Measurements from ENCODE around the gene PMAIP1. TPM values are rescaled to one million over a fixed set of nuclear protein-coding genes. Genes with fewer than 3 reads are reported as not detected.

Gene PMAIP1
- total RNA-seq, 2 experiments from 2014 or later: 22.9 to 23.3 TPM

DNA sequence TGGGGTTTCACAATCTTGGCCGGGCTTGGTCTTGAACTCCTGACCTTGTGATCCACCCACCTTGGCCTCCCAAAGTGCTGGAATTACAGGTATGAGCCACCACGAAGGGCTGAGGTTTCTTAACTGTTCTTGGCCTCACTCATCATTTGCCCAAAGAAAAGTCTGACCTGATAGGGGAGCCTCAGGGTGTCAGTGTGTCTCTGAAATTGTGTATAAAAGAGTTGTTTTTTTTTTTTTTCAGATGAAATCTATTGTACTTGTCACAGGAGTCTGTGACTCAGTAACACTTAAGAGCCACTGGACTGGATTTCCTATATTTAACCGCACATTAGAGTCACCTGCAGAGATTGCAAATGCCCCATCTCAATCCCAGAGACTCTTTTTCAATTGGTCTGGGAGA, 16.9 kb downstream of the PMAIP1 start:
- Histone ChIP-seq H3K9me2 (ENCODE audit: insufficient read depth, low read length) (no peaks in the 10 kb centered on the region), H3K4me3 (ENCODE audit: low read depth, low read length, poor library complexity, severe bottlenecking) (no peak overlapping the region), H3K27ac (ENCODE audit: low read depth, low read length, poor library complexity, severe bottlenecking) (no peak overlapping the region), H3K4me2 (ENCODE audit: low read length) (no peak overlapping the region), H3K4me1 (ENCODE audit: insufficient read depth, low read length, poor library complexity, severe bottlenecking) (peaks cover 29% of the 10 kb centered on the region), H4K20me1 (ENCODE audit: insufficient read depth, low read length) (no peaks in the 10 kb centered on the region), H3K79me2 (ENCODE audit: insufficient read depth, low read depth, low read length) (no peaks in the 10 kb centered on the region), H2AFZ (ENCODE audit: low read length) (no peak overlapping the region), H3K9me3 (ENCODE audit: low read length) (no peaks in the 10 kb centered on the region), H3K36me3 (ENCODE audit: insufficient read depth, low read length) (no peaks in the 10 kb centered on the region; the same call in 1 of the 2 replicates)
- ChIA-PET POLR2A (no interaction called here), CTCF (ENCODE audit: unreplicated experiment) (no interaction called here)
- TF ChIP-seq EZH2phosphoT487 (IDR thresholded peaks at IDR 0.05; ENCODE audit: borderline replicate concordance, low read depth, low read length): no peak
- BruUV-seq (replicated peaks): no TSS peak
- DNase-seq (ENCODE audit: low spot score): no peak
- intact Hi-C loops (cut with micrococcal nuclease; ENCODE audit: unreplicated experiment): no loop called here

DNA sequence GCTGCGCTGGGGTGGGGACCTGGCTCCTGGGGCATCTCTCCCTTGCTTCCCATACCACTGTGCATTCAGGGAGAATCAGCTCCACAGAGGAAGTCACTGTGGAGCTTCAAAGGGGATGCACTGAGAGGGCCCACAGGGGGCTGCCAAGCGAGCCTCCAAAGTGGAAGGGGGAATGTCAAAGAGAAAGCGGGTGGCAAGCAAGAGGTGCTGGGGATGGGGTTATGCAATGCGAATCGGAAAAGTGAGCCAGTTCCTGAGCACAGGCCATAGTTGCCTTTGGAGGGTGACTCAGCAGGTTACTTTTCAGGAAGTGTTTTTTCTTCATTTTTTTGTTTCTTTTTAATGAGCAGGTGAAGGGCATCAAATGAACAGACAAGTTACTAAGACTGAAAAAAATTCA, 17.6 kb downstream of the PMAIP1 start:
- Histone ChIP-seq H2AFZ (ENCODE audit: low read length) (no peak overlapping the region), H3K4me3 (ENCODE audit: low read depth, low read length, poor library complexity, severe bottlenecking) (no peak overlapping the region), H3K9me2 (ENCODE audit: insufficient read depth, low read length) (no peaks in the 10 kb centered on the region), H3K27ac (ENCODE audit: low read depth, low read length, poor library complexity, severe bottlenecking) (no peak overlapping the region), H3K4me1 (ENCODE audit: insufficient read depth, low read length, poor library complexity, severe bottlenecking) (peaks cover 25% of the 10 kb centered on the region), H3K9me3 (ENCODE audit: low read length) (no peaks in the 10 kb centered on the region), H4K20me1 (ENCODE audit: insufficient read depth, low read length) (no peaks in the 10 kb centered on the region), H3K36me3 (ENCODE audit: insufficient read depth, low read length) (no peaks in the 10 kb centered on the region; the same call in 1 of the 2 replicates), H3K79me2 (ENCODE audit: insufficient read depth, low read depth, low read length) (no peaks in the 10 kb centered on the region), H3K4me2 (ENCODE audit: low read length) (no peak overlapping the region)
- ChIA-PET POLR2A (no interaction called here), CTCF (ENCODE audit: unreplicated experiment) (no interaction called here)
- no peak for TF ChIP-seq EZH2phosphoT487 (IDR thresholded peaks at IDR 0.05; ENCODE audit: borderline replicate concordance, low read depth, low read length)
- TF ChIP-seq, protein P1, sequence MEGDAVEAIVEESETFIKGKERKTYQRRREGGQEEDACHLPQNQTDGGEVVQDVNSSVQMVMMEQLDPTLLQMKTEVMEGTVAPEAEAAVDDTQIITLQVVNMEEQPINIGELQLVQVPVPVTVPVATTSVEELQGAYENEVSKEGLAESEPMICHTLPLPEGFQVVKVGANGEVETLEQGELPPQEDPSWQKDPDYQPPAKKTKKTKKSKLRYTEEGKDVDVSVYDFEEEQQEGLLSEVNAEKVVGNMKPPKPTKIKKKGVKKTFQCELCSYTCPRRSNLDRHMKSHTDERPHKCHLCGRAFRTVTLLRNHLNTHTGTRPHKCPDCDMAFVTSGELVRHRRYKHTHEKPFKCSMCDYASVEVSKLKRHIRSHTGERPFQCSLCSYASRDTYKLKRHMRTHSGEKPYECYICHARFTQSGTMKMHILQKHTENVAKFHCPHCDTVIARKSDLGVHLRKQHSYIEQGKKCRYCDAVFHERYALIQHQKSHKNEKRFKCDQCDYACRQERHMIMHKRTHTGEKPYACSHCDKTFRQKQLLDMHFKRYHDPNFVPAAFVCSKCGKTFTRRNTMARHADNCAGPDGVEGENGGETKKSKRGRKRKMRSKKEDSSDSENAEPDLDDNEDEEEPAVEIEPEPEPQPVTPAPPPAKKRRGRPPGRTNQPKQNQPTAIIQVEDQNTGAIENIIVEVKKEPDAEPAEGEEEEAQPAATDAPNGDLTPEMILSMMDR (conservative IDR thresholded peaks at IDR 0.05; ENCODE audit: low read length): no peak
- DNase-seq (ENCODE audit: low spot score): no peak
- BruUV-seq (replicated peaks): no TSS peak
- intact Hi-C loops (cut with micrococcal nuclease; ENCODE audit: unreplicated experiment): no loop called here

DNA sequence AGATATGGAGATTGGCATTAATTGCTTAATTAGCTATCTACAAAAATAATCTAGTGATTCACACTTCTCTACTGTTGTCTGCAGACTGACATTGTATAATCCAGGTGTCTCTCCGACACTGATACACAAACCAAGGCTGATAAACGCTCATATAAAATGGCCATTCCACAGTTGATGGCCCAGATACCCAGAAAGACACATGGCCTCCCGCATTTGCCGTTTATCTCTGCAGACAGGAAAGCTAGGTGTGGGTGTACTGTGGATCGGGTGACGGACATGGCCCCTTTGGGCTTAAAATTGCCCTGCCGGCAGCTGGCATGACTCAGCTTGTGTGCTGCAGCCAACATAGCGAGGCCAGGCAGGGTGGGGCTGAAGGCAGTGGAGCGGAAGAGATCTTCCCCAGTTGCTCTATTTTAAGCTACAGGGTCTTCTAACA, 18.5 kb downstream of the PMAIP1 start:
- Histone ChIP-seq H3K27ac (ENCODE audit: low read depth, low read length, poor library complexity, severe bottlenecking) (no peak overlapping the region), H3K9me3 (ENCODE audit: low read length) (no peaks in the 10 kb centered on the region), H3K9me2 (ENCODE audit: insufficient read depth, low read length) (no peaks in the 10 kb centered on the region), H2AFZ (ENCODE audit: low read length) (peak overlapping the region; percentile 69; the same call in 1 of the 2 replicates), H3K36me3 (ENCODE audit: insufficient read depth, low read length) (no peaks in the 10 kb centered on the region), H3K4me2 (ENCODE audit: low read length) (peak overlapping the region; percentile 70), H3K4me1 (ENCODE audit: insufficient read depth, low read length, poor library complexity, severe bottlenecking) (peaks cover 25% of the 10 kb centered on the region), H3K4me3 (ENCODE audit: low read depth, low read length, poor library complexity, severe bottlenecking) (no peak overlapping the region), H4K20me1 (ENCODE audit: insufficient read depth, low read length) (no peaks in the 10 kb centered on the region), H3K79me2 (ENCODE audit: insufficient read depth, low read depth, low read length) (no peaks in the 10 kb centered on the region)
- intact Hi-C loops (cut with micrococcal nuclease; ENCODE audit: unreplicated experiment): no loop called here
- no TSS peak for BruUV-seq (replicated peaks)
- POLR2A ChIA-PET: interaction anchor here (0.7 kb wide), 1 partner anchor 60 kb away, joined by 4 read pairs; no protein-coding TSS in a partner anchor
- CTCF ChIA-PET (ENCODE audit: unreplicated experiment): interaction anchor here (0.9 kb wide), 1 partner anchor 21 kb away, joined by 8 read pairs; no protein-coding TSS in a partner anchor
- DNase-seq (ENCODE audit: low spot score): peak; percentile 41
- TF ChIP-seq, protein P1 (conservative IDR thresholded peaks at IDR 0.05; ENCODE audit: low read length): no peak
- no peak for TF ChIP-seq EZH2phosphoT487 (IDR thresholded peaks at IDR 0.05; ENCODE audit: borderline replicate concordance, low read depth, low read length)
